ENCODE results near the gene ATL3. TPM values are rescaled to one million over a fixed set of nuclear protein-coding genes. Genes with fewer than 3 reads are reported as not detected.

The ATL3 gene
- total RNA-seq, 1 experiment from 2014 or later: 32.3 TPM

- POLR2A ChIA-PET: no interaction called here
Observed at GRCh38 chr11:63687845-63688244, 16.7 kb upstream of the ATL3 start.

More at GRCh38 chr11:63687845-63688244, 16.7 kb upstream of the ATL3 start:
- Histone ChIP-seq H3K4me1 (ENCODE audit: control insufficient read depth in 1 of 2, insufficient read depth in 2 of 2, low read length in 2 of 2) (peaks cover 4 to 5% of the 10 kb centered on the region in 2 experiments; a peak in 2 of 4 replicates), H3K4me3 (replicated peaks in 1 of 2; ENCODE audit: low read depth in 1 of 2, low read length in 2 of 2) (no peak overlapping the region), H3K27ac (ENCODE audit: low read depth, low read length) (no peak overlapping the region), H3K79me2 (ENCODE audit: insufficient read depth, low read length) (peaks cover 89% of the 10 kb centered on the region), H3K27me3 (ENCODE audit: insufficient read depth, low read length) (no peaks in the 10 kb centered on the region), H2AFZ (ENCODE audit: low read depth, low read length, poor library complexity, severe bottlenecking) (no peak overlapping the region), H3K4me2 (ENCODE audit: low read length) (no peak overlapping the region), H3K9ac (ENCODE audit: low read length) (no peak overlapping the region), H3K9me3 (ENCODE audit: control insufficient read depth in 1 of 2, insufficient read depth in 1 of 2, low read depth in 1 of 2, low read length in 2 of 2) (no peaks in the 10 kb centered on the region), H3K36me3 (ENCODE audit: control insufficient read depth in 1 of 2, insufficient read depth in 2 of 2, low read length in 2 of 2) (no peaks in the 10 kb centered on the region), H4K20me1 (ENCODE audit: insufficient read depth) (peaks cover 7% of the 10 kb centered on the region; the same call in 1 of the 2 replicates), H3K9me2 (ENCODE audit: insufficient read depth) (no peaks in the 10 kb centered on the region)
- no peak for DNase-seq (ENCODE audit: low read depth, low spot score)
- ChIA-PET CTCF (no interaction called here), RAD21 (ENCODE audit: low non-redundant PET in 1 of 2, low total read pairs in 2 of 2, uncharacterized antibody in 2 of 2, unreplicated experiment in 2 of 2) (no interaction called here)
- intact Hi-C loops (cut with micrococcal nuclease): no loop called here
- TF ChIP-seq SRF (IDR thresholded peaks at IDR 0.05; ENCODE audit: low read depth) (no peak), SIN3A (IDR thresholded peaks at IDR 0.05; ENCODE audit: low read depth) (no peak), POLR2AphosphoS5 (IDR thresholded peaks at IDR 0.05; ENCODE audit: low read depth, low read length) (no peak), TCF7L2 (IDR thresholded peaks at IDR 0.05; ENCODE audit: borderline replicate concordance, extremely low read depth, insufficient read depth, insufficient read length) (no peak), SP1 (IDR thresholded peaks at IDR 0.05; ENCODE audit: low read depth) (no peak), JUND (IDR thresholded peaks at IDR 0.05) (no peak), ATF3 (IDR thresholded peaks at IDR 0.05) (no peak), CBX3 (IDR thresholded peaks at IDR 0.05; ENCODE audit: low read depth) (no peak), ELF1 (IDR thresholded peaks at IDR 0.05; ENCODE audit: borderline replicate concordance, low read depth) (no peak), EZH2 (IDR thresholded peaks at IDR 0.05) (no peak), ZBTB33 (IDR thresholded peaks at IDR 0.05; ENCODE audit: extremely low read depth, insufficient replicate concordance, low read length) (no peak), RAD21 (IDR thresholded peaks at IDR 0.05; ENCODE audit: low read depth) (no peak)
- no peak for ATAC-seq
- BruUV-seq (replicated peaks): no TSS peak
